HFF-Myc (cell line): ENCODE results near the gene PDHX.

Source experiments
- DNase-seq: peaks from one replicate; pipeline ENCODE4 v3.0.0-alpha.2; 2011; ENCODE audit warnings: low read depth; ENCODE audit errors: extremely low read depth
- H3K4me3 ChIP-seq: replicated peaks from 2 replicates; pipeline ENCODE4 v1.5.1; 2011; ENCODE audit warnings: low read depth, mild to moderate bottlenecking, control low read depth, low read length
- CTCF ChIP-seq: IDR thresholded peaks from 2 replicates; pipeline ENCODE4 v1.5.1; 2012; ENCODE audit warnings: mild to moderate bottlenecking, low read depth, low read length, control low read depth; ENCODE audit errors: missing control alignments

PDHX gene

GRCh38 chr11:35007277-35007676 is 90.9 kb downstream of the PDHX start:
- H3K4me3 ChIP-seq = no peak overlapping the region
- no peak for TF ChIP-seq CTCF
- DNase-seq = no peak

DNA sequence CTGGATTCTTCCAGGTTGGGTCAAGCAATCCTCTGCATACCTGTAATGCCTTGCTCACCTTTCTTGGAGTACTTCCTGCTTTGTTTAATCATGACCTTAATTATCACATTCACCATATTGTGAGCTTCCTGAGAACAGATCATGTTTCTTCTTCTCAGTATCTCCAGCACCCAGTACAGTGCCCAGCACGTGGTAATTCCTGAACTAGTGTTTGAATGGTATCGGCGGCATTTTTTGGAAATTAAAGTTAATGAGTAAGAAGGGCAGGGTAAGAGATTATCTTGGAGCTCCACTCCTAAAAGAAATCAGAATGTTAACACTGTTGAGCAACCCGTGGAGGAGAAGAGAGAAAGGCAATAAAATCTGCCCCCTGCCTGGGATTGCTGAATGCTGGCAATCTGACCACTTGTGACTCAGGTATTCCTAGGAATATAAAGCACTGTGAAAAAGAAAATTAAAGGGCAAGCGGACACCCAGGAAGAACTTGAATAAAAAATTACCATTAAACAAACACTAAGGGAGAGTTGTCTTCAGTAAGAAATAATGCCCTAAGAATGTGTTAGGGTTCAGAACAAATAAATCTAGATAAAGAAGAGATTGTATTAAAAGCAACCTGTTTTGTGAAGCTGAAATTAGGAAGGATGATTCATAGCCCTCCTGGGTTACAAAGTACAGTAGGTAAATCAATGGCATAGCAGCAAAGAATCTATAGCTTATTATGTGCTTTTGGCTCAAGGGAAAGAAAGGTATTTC is 92.9 kb downstream of the PDHX start:
- peak; percentile 56 for DNase-seq
- no peak for TF ChIP-seq CTCF
- no peak overlapping the region for H3K4me3 ChIP-seq

DNA sequence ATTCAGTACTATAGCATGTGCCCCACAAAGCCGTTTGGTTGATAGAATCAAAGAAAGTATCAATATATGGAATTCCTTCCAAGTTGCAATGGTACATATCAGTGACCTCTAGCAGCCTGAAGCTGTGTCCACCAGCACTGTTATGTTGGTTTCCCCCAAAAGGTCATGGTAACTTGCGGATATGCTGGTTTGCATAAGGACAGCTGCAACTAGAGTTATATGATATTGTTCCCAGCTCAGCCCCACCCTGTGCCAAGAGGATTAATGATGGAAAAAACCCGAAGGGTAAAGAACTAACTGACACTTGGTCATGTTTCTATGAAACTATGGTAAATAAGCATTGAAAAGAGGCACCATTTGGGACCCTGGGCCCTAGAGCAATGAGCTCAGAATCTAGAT is 93.5 kb downstream of the PDHX start:
- DNase-seq = no peak
- no peak for TF ChIP-seq CTCF
- H3K4me3 ChIP-seq = no peak overlapping the region

DNA sequence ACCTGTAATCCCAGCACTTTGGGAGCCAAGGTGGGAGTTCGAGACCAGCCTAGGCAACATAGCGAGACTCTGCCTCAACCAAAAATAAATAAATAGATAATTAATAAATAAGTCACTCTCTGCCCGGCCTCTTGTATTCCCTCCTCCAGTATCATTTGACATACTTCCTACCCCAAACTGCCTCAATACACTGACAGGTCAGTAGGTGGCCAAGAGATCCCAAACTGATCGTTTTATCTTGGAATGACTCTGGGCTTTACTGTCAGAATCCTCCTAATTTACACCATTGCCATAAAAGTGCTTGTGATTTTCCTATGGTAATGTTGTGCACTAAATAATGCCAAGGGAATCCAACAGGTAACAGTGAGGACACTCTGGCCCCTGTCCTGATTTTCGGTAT is 94.2 kb downstream of the PDHX start:
- no peak overlapping the region for H3K4me3 ChIP-seq
- no peak for DNase-seq
- TF ChIP-seq CTCF = no peak

- DNase-seq = no peak
- TF ChIP-seq CTCF = no peak
- H3K4me3 ChIP-seq = no peak overlapping the region
These were observed 95.0 kb downstream of the PDHX start for GRCh38 chr11:35011389-35011788.

DNA sequence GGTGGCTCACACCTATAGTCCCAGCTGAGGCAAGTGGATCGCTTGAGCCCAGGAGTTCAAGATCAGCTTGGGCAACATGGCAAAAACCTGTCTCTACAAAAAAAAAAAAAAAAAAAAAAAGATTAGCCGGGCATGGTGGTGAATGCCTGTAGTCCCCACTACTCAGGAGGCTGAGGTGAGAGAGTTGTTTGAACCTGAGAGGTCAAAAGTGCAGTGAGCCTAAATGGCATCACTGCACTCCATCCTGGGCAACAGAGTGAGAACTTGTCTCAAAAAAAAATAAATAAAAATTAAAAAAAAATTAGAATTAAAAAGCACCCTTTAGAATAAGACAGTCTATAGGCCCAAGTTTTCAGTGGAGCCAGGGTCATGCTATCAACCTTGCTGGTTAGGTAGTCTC is 95.5 kb downstream of the PDHX start:
- no peak overlapping the region for H3K4me3 ChIP-seq
- DNase-seq = no peak

More for the DNA sequence above, 95.5 kb downstream of the PDHX start:
- no peak for TF ChIP-seq CTCF
